22Rv1 (cell line): ENCODE results near the gene KIF15.

Experiments
- CTCF ChIP-seq: fragments of 450-650 bp; IDR thresholded peaks from 2 replicates; pipeline ENCODE4 v1.5.1; 2017; ENCODE audit warnings: mild to moderate bottlenecking
- ZFX ChIP-seq: fragments of 450-650 bp; IDR thresholded peaks from 2 replicates; pipeline ENCODE4 v1.6.1; 2017; ENCODE audit warnings: antibody characterized with exemption, borderline replicate concordance

GRCh38 chr3:44814751-44815150, 53.2 kb downstream of the KIF15 start:
- TF ChIP-seq CTCF (no peak), ZFX (no peak)
